Measurements from ENCODE around the gene GNAT3. TPM values are rescaled to one million over a fixed set of nuclear protein-coding genes. Genes with fewer than 3 reads are reported as not detected.

The GNAT3 gene
- total RNA-seq, 4 donors from 2014 or later, result not detected

- TF ChIP-seq, protein P1, sequence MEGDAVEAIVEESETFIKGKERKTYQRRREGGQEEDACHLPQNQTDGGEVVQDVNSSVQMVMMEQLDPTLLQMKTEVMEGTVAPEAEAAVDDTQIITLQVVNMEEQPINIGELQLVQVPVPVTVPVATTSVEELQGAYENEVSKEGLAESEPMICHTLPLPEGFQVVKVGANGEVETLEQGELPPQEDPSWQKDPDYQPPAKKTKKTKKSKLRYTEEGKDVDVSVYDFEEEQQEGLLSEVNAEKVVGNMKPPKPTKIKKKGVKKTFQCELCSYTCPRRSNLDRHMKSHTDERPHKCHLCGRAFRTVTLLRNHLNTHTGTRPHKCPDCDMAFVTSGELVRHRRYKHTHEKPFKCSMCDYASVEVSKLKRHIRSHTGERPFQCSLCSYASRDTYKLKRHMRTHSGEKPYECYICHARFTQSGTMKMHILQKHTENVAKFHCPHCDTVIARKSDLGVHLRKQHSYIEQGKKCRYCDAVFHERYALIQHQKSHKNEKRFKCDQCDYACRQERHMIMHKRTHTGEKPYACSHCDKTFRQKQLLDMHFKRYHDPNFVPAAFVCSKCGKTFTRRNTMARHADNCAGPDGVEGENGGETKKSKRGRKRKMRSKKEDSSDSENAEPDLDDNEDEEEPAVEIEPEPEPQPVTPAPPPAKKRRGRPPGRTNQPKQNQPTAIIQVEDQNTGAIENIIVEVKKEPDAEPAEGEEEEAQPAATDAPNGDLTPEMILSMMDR (IDR thresholded peaks at IDR 0.05; ENCODE audit: low read depth), result no peak
Observed at GRCh38 chr7:80411621-80412020, 100.2 kb downstream of the GNAT3 start.

DNA sequence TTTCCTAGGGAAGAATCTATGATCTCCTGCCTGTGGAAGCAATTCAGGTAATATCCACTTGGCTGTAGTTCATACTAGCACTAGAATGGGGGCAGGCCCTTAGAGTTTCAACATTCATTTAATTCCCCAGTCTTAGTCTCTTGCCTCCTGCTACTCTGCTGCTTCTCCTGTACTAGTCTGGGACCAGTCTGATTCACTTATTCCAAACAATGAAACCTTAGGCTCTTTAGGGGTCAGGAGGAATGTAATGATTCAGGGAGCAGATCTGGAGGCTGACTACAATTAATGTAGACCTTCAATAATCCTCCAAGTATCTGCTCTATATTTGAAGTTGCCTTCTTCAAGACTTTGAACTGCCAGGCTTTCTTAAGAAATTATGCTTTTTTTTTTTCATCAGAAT lies 101.8 kb downstream of the GNAT3 start:
- TF ChIP-seq, protein P1 (IDR thresholded peaks at IDR 0.05; ENCODE audit: low read depth), result no peak

Other genes with a start within 250 kb of the GNAT3 start
- 1,000 to 10,000 TPM; 2,701 to 6,827 (median 3,389) TPM for gene CD36, start 126.6 kb upstream of the GNAT3 start, total RNA-seq

Data from subcutaneous adipose tissue (tissue), 4 donors.